Mesothelial cell of epicardium (in vitro differentiated cells): Measurements from ENCODE around the gene FOLR1. TPM values are rescaled to one million over a fixed set of nuclear protein-coding genes. Genes with fewer than 3 reads are reported as not detected.
A peak's percentile ranks its signal among the peaks of the same experiment; 100 is the strongest.

Source experiments
- DNase-seq, 2 experiments: peaks; one replicate each; pipeline ENCODE4 v3.0.0; 2021; ENCODE audit warnings: low spot score in 2 of 2; ENCODE audit not compliant: unreplicated experiment in 2 of 2
- H3K27ac Mint-ChIP-seq: 2 replicates; pipeline ENCODE4 v1.8.0; 2021; ENCODE audit warnings: mixed read lengths
- H3K27me3 Mint-ChIP-seq: 2 replicates; pipeline ENCODE4 v1.8.0; 2021; ENCODE audit warnings: low read depth, mixed read lengths
- H3K36me3 Mint-ChIP-seq: 2 replicates; pipeline ENCODE4 v1.8.0; 2021; ENCODE audit warnings: mixed read lengths
- H3K4me1 Mint-ChIP-seq: 2 replicates; pipeline ENCODE4 v1.8.0; 2021; ENCODE audit warnings: mixed read lengths
- H3K4me3 Mint-ChIP-seq: 2 replicates; pipeline ENCODE4 v1.8.0; 2021; ENCODE audit warnings: mild to moderate bottlenecking, moderate library complexity, mixed read lengths
- H3K9me3 Mint-ChIP-seq: 2 replicates; pipeline ENCODE4 v1.8.0; 2021; ENCODE audit warnings: mixed read lengths
- CTCF ChIP-seq: fragments of 200-600 bp; sonication (generic); IDR thresholded peaks from one replicate; pipeline ENCODE4 v1.5.0; 2021; ENCODE audit warnings: antibody characterized with exemption; ENCODE audit not compliant: unreplicated experiment
- total RNA-seq: library from RNA; stranded (reverse); gene quantifications from 3 replicates; pipeline ENCODE4 v1.2.1, GENCODE V29; 2021

FOLR1 gene
- total RNA-seq, 1 donor from 2014 or later, result 1.0 TPM

- peaks cover 37% of the 10 kb centered on the region for H3K27me3 Mint-ChIP-seq
- peaks cover 3% of the 10 kb centered on the region for H3K9me3 Mint-ChIP-seq
- peak in 1 of 2 experiments; percentile 17 for DNase-seq
- H3K36me3 Mint-ChIP-seq, result no peaks in the 10 kb centered on the region
- H3K4me1 Mint-ChIP-seq, result peaks cover 9% of the 10 kb centered on the region
- H3K27ac Mint-ChIP-seq, result no peak overlapping the region
- no peak overlapping the region for H3K4me3 Mint-ChIP-seq
- no peak for TF ChIP-seq CTCF
Measured at GRCh38 chr11:72217841-72218240, 25.9 kb downstream of the FOLR1 start.

GRCh38 chr11:72218251-72218745 is 26.4 kb downstream of the FOLR1 start:
- no peak overlapping the region for H3K4me3 Mint-ChIP-seq
- DNase-seq, result peak in 1 of 2 experiments; percentile 7

GRCh38 chr11:72220696-72221363 is 28.9 kb downstream of the FOLR1 start:
- Mint-ChIP-seq H3K36me3 (no peaks in the 10 kb centered on the region), H3K27me3 (peaks cover 15% of the 10 kb centered on the region), H3K27ac (no peak overlapping the region), H3K4me3 (no peak overlapping the region), H3K4me1 (peaks cover 18% of the 10 kb centered on the region), H3K9me3 (no peaks in the 10 kb centered on the region)
- no peak for TF ChIP-seq CTCF
- DNase-seq, result peak in 1 of 2 experiments; percentile 34

More at GRCh38 chr11:72218251-72218745, 26.4 kb downstream of the FOLR1 start:
- Mint-ChIP-seq H3K27ac (no peak overlapping the region), H3K36me3 (no peaks in the 10 kb centered on the region), H3K4me1 (peaks cover 11% of the 10 kb centered on the region), H3K27me3 (peaks cover 32% of the 10 kb centered on the region), H3K9me3 (peaks cover 3% of the 10 kb centered on the region)
- no peak for TF ChIP-seq CTCF

- H3K9me3 Mint-ChIP-seq, result no peaks in the 10 kb centered on the region
- peaks cover 26% of the 10 kb centered on the region for H3K4me1 Mint-ChIP-seq
- peak in 1 of 2 experiments; percentile 28 for DNase-seq
- H3K27ac Mint-ChIP-seq, result no peak overlapping the region
- H3K27me3 Mint-ChIP-seq, result peaks cover 10% of the 10 kb centered on the region
- no peaks in the 10 kb centered on the region for H3K36me3 Mint-ChIP-seq
- no peak overlapping the region for H3K4me3 Mint-ChIP-seq
- no peak for TF ChIP-seq CTCF
Measured at GRCh38 chr11:72221386-72222075, 29.6 kb downstream of the FOLR1 start.

GRCh38 chr11:72222106-72222891 is 30.4 kb downstream of the FOLR1 start:
- peak in 1 of 2 experiments; percentile 38 for DNase-seq
- Mint-ChIP-seq H3K27me3 (peaks cover 4% of the 10 kb centered on the region), H3K4me3 (peak overlapping the region; percentile 80), H3K4me1 (peaks cover 27% of the 10 kb centered on the region), H3K27ac (peak overlapping the region; percentile 97), H3K36me3 (no peaks in the 10 kb centered on the region), H3K9me3 (no peaks in the 10 kb centered on the region)
- no peak for TF ChIP-seq CTCF
